ENCODE results near the gene CD8A.
"Not testable (repeated sequence)": the region's sequence is repeated elsewhere in the genome, so short reads cannot be mapped to it uniquely, and the experiment has no call there.

Gene CD8A

DNA sequence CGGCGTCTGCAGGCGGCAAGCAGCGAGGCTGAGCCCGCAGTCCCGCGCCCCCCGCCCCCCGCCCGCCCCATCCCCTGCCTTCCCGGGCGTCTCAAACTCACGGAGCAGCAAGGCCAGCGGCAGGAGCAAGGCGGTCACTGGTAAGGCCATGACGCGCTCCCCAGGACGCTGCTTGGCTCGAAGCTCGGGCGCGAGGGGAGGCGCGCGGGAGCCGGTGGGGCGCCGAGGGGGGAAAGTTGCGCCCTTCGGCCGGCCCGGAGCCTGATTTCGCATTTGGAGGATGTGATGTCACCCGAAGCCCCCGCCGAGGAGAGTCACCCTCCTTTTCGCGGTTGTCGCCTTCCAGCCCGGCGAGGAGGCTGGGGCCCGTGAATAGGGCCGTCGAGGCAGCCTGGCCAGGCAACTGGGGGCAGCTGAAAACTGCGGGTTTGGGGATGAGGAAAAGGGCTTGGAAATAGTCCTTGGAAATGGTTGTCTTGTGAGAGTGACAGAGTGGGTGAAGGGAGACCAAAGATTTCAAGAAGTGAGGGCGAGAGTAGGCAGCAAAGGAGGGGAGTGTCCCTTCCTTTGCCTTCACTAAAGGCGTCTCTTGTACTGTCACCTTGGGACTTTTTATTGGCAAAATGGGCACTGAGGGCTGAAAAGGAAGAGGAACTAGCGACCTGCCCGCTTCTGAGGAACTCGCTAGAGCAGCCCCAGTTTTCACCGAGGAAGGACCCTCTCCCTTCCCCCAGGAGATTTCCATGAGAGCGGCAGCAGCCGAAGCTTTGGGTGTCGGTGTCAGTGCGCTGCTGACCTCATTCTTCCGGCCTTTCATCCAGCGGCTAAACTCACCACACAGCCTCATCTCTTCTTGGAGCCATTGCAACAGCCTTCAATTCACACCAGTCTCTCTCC lies at the start of gene CD8A:
CD8A (minus strand) TSS at position 238 of the 897 bp plus-strand sequence; CDS start at position 150, 88 bp downstream.
- in situ Hi-C loops (cut with HindIII; ENCODE audit: low sequenced_read_pairs): no loop called here

DNA sequence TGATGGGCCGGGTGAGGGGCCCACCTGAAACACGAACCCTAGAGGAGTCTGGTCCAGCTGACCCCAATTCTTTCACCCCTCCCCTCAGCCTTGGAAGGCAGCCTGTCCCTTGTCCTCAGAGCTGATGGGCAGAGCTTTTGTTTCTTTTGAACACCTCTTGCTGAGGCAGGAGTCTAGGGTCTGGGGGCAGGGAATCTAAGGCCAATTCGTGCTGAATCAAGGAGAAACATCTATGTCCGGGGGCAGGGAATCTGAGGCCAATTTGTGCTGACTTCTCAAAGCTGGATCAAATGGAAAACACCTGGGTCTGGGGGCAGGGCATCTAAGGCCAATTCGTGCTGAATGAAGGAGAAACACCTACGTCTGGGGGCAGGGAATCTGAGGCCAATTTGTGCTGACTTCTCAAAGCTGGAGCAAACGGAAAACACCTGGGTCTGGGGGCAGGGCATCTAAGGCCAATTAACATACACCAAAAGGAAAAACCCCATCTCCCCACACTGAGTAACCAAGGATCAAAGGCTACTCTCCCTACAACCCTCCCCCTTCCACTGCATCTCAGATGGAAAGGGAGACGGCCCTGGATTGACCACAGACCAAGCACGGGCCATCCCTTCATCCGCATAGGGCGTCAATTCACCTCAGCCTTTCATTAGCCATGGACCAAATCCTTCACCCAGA lies 49.3 kb upstream of the CD8A start:
- in situ Hi-C loops (cut with HindIII; ENCODE audit: low sequenced_read_pairs): not testable (repeated sequence)

DNA sequence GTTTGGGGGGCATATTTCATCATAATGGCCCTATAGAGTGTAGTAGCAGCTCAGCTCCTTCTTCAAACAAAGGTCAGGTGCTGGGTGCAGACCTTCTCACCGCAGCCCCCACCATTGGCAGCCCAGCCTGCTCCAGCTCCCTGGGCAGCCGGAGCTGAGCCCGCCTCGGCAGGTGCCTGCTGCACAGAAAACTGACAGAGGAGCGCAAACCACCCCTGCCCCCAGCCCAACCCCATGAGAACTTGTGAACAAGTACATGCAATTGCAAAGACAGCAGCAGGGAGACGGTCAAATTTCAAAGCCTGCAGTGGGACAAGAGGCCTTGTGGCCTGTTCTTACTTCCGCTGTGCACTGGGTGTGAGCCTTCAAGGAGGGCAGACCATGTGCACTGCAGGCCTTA lies 48.7 kb upstream of the CD8A start:
- in situ Hi-C loops (cut with HindIII; ENCODE audit: low sequenced_read_pairs): not testable (repeated sequence)

DNA sequence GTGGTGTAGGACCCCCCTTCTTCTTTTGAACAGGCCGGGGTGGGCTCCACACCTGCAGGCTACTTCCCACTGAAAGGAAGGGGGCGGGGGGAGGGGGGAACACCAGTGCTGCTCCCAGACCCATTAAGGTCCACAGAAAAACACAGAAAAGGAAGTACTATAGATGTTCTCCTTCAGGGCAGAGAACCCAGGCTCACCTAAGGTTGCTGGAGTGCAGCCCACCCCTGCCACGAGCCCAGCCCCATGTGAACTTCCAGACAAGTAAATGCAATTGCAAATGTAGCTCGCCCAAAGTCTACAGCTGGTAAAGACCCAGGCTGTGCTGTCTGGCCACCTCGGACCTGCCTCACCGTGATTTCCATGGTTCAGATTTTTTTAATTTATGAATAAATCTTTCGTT lies 47.0 kb upstream of the CD8A start:
- in situ Hi-C loops (cut with HindIII; ENCODE audit: low sequenced_read_pairs): not testable (repeated sequence)

DNA sequence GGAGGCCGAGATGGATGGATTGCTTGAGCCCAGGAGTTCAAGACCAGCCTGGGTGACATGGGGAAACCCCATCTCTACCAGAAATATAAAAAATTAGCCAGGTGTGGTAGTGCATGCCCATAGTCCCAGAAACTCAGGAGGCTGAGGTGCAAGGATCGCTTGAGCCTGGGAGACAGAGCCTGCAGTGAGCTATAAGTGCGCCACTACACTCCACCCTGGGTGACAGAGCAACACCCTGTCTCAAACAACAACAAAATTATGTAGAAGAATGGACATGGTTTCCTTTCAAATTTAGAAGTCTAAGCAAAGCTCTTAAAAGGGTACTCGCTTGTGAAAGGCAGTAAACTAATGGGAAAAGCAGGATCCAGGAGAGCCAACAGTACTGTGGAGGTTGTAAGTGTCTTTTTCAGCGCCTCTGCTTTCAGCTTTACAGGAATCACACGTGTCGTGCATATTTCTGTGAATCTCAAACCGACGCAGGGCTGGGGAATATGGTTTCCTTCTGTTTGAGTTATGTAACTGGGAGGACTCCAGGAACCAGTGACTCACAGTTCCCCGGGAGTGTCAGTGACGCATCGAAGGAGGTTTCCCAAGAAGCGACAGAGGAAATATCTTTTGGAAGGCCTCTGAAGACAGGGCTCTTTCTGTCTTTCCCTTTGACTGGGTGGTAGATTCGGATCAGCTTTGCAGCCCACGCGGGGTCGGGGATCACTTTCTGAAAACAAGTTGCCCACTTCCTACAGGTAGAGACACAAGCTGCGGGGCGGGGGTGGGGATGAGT lies 46.4 kb upstream of the CD8A start:
- in situ Hi-C loops (cut with HindIII; ENCODE audit: low sequenced_read_pairs): not testable (repeated sequence)

DNA sequence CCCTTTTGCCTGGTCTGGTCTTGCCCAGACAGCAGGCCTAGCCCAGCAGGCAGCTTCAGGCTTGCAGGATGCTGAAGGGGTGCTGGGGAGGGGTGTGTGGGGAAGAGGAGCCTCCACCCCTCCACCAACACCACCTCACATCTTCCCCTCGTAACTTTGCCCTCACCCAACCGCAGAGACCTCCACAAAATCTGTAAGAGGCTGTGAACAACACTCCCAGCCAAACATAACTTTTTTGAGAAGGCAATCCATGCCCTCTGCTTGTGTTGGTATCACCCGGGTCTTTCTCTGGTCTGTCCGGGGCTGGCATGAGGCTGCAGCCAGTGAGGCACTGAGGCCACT lies 44.8 kb upstream of the CD8A start:
- in situ Hi-C loops (cut with HindIII; ENCODE audit: low sequenced_read_pairs): not testable (repeated sequence)

DNA sequence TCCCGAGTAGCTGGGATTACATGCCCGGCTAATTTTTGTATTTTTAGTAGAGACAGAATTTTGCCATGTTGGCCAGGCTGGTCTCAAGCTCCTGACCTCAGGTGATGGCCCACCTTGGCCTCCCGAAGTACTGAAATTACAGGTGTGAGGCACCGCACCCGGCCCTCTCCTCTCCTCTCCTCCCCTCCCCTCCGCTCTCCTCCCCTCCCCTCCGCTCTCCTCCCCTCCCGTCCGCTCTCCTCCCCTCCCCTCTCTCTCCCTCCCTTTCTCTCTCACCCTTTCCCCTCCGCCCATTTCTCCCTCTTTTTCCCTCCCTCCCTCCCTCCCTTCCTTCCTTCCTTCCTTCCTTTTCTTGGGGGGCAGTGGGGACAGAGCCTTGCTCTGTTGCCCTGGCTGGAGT lies 42.6 kb upstream of the CD8A start:
- in situ Hi-C loops (cut with HindIII; ENCODE audit: low sequenced_read_pairs): no loop called here

DNA sequence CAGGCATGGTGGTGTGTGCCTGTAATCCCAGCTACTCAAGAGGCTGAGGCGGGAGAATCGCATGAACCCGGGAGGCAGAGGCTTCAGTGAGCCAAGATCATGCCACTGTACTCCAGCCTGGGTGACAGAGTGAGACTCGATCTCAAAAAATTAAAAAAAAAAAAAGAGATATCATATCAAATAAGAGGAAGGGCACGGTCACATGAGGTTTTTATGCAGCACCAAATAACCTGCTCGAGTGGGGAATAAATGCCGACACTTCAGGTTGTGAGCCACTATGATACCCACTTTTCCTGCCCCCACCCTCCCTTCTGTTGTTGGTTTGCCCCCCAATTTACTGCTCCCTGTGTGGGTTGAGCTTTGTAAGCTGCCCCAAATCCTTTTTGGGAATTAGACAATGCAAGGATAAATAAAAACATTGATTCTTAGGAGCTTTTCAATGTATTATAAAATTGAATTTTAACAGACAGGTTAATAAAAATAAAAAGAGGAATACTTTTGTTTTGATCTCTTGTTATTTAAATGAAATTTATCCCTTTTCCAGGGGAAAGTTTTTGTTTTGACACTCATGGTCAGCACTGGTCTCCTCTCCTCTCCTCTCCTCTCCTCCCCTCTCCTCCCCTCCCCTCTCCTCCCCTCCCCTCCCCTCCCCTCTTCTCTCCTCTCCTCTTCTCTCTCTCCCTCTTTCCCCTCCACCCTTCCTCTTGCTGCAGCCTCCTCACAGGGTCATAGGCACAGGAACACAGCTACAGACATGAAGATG lies 41.8 kb upstream of the CD8A start:
- in situ Hi-C loops (cut with HindIII; ENCODE audit: low sequenced_read_pairs): no loop called here

DNA sequence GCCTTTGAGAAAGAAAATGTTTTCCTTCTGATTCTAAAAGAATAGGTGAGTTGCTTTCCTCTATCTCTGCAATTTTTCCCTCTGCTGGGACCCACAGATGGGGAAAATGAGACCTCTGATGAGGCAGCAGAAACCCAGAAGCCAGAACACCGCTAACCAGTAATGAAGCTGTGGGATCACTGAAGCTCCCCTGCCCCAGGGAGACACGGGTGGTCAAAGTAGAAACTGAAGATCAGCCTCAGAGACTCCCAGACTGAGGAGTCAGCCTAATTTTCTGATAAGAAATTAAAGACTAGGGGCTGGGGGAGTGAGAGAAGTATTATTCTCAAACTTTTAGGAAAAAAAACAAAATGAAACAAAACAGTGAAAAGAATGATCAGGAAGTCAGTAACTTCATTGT lies 40.8 kb upstream of the CD8A start:
- in situ Hi-C loops (cut with HindIII; ENCODE audit: low sequenced_read_pairs): no loop called here

DNA sequence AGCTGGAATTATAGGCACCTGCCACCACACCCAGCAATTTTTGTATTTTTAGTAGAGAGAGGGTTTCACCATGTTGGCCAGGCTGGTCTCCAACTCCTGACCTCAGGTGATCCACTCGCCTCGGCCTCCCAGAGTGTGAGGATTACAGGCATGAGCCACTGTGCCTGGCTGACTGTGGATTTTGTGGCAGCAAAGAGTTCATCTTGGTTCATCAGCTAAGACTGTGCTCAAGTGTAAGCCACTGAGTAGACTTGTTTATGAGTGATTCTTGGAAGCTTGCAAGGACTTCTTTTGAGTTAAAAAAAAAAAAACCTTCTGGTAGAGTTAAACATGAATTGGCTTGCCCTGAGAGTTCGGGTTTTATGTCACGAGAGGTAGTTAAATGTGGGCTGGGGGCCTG lies 36.2 kb upstream of the CD8A start:
- in situ Hi-C loops (cut with HindIII; ENCODE audit: low sequenced_read_pairs): no loop called here

DNA sequence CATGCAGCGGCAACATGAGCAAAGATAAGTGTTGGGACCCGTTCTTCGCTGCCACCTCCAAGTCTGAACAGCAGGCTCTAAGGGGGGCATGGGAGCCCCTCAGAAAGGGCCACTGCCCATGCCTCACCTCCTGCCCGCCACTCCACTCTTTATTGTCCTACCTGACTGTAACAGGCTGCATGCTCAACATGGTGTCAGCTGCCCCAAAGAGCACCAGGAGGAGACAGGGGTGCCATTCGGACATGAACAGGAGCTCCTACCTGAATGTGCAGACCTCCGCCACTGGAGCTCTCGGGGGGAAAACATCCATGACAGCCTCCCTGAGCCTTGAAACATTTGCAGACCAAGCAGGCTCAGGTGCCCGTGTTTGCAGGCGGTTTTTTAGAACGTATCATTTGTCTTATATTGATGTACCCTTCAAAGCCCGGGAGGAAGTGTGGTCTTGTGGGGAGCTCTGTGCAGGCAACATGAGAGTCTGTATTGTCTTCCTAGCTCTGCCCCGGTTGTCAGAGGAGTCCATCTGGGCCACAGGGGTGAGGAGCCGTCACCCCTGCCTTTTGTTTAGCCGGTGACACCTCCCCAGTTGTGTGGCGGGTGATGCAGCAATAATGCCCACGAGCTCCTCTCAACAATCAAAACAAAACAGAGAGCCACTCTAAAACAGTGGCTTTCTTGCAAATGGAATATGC lies 35.1 kb upstream of the CD8A start:
- in situ Hi-C loops (cut with HindIII; ENCODE audit: low sequenced_read_pairs): no loop called here

DNA sequence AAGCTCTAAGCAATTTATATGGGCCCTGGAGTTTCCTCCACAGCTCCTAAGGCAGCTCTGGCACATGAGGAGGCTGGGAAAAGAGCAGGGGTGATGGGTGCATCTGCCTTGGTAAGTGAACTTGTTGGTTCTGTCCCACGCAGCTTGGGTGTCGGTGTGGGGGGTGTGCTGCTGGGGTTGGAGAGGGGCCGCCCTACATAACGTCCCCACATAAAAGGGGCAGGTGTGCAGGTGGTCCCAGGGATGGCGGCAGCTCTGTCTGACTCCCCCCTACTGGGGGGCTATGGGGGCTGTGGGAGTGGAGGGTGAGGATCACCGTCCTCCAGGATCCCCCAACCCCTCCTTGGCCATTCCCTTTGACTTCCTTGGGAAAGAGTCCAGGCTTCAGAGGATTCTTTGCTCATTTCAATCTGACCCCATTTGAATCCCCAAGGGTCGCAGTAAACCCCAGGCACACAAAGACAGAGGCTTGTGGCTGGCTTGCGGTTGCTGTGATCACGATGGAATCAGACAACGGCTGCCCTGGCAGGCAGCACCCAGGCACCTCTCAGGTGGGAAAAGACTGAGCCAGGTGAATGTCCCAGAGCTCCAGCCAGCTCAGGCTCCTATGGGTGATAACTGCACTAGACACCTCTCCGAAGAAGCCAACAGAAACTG lies 34.5 kb upstream of the CD8A start:
- in situ Hi-C loops (cut with HindIII; ENCODE audit: low sequenced_read_pairs): no loop called here

DNA sequence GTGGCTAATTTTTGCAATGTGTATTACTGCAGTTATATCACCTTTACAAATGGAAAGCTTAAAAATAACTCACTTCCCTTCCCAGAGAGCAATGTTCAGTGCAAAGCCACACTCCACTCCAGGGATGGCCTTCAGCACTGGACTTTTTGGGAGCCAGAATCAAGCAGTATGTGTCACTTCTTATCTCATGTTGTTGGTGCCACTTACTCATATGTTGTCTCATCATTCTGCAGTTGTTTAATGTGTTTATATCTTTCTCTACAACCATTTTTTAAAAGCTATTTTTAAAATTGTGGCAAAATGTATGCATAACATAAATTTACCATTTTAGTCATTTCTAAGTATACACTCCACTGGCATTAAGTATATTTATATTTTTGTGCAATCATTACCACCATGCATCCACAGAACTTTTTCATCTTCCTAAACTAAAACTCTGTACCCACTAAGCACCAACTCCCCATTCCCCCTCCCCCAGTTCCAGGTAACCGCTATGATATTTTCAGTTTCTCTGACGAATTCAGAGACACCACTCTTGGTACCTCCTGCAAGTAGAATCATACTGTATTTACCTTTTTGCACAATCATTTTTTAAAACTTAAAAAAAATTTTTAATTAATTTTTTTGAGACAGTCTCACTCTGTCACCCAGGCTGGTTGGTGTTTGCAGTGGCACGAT lies 32.1 kb upstream of the CD8A start:
- in situ Hi-C loops (cut with HindIII; ENCODE audit: low sequenced_read_pairs): no loop called here

DNA sequence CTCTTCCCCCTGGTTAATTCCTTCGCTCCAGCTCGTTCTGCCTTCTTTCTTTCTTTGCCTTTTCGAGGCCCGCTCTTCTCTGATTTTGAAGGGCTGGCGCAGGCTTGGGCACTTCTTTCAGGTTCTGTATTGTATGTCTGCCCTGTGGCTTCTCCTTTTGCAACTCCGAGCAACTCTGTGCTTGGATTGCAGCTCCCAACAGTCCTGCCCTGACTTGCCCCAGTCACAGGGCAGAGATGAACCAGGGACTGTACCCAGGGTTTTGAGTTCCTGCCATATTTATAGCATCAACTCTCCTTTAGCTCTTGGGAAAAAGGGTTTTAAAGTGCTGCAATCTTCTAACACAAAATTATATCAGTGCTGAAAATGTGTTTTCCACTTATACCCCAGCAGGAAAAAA lies 31.1 kb upstream of the CD8A start:
- in situ Hi-C loops (cut with HindIII; ENCODE audit: low sequenced_read_pairs): no loop called here

DNA sequence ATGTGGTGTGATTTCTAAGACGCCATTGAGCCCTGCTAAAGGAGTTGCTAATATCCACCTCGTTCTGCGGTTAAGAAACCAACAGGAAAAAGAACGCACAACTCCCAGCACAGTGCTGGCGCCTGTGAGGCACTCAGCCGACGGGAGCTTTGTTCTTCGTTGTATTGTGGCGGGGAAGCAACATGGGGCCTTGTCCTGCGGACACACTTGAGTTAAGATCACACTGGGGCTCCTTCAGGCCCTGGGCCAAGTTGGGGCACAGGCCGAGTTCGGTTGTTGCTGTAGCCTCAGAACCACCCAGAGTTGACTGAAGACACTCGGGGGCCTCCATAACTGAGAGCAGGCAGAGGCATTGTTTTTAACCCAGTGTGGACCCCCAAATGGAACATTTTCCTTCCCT lies 30.6 kb upstream of the CD8A start:
- in situ Hi-C loops (cut with HindIII; ENCODE audit: low sequenced_read_pairs): no loop called here

DNA sequence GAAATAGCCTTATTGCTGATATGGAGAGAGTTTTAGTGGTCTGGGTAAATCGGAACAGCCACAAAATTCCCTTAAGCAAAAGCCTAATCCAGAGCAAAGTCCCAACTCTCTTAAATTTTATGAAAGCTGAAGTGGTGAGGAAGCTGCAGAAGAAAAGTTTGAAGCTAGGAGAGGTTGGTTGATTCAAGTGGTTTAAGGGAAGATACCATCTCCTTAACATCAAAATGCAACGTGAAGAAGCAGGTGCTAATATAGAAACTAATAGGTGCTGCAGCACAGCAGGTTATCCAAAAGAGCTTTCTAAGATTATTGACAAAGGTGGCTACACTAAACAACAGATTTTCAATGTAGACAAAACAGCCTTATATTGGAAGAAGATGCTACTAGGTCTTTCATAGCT lies 28.2 kb upstream of the CD8A start:
- in situ Hi-C loops (cut with HindIII; ENCODE audit: low sequenced_read_pairs): no loop called here

DNA sequence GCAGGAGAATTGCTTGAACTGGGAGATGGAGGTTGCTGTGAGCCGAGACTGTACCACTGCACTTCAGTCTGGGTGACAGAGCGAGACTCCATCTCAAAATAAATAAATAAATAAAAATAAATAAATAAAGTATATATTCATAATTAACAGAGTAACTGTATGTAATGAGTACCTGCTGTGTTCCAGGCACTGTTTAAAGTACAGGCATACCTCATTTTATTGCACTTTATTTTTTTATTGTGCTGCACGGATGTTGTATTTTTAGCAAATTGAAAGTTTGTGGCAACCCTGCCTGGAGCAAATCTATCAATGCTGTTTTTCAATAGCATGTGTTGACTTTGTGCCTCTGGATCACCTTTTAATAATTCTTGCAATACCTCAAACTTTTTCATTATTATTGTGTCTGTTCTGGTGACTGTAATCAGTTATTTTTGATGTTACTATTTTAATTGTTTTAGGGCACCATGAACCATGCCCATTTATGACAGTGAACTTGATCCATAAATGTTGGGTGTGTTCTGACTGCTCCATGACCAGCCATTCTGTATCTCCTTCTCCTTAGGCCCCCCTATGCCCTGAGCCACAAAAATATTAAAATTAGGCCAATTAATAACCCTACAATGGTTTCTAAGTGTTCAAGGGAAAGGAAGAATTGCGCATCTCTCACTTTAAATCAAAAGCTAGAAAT lies 27.5 kb upstream of the CD8A start:
- in situ Hi-C loops (cut with HindIII; ENCODE audit: low sequenced_read_pairs): no loop called here

DNA sequence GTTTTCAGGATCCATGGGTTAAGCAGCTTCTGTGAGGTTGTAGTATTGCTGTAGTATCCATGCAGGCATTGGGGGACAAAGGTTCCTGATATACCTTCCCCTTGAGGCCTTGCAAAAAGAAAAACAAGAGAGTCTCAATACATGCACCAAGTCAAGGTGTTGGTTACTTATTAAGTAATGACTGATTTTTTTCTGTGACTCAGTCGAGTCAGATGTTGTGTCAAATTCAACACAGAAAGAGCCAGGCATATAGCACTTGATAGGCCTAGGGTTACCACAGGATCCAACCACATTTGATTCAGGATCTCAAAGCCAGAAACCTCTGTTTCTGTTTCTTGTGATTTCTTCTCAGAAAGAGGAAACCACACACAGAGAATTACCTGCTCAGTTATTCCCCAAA lies 24.9 kb upstream of the CD8A start:
- in situ Hi-C loops (cut with HindIII; ENCODE audit: low sequenced_read_pairs): no loop called here
